Nephron progenitor cell (in vitro differentiated cells): ENCODE data around the gene PIH1D1.

Experiments
- DNase-seq: peaks from one replicate; pipeline ENCODE4 v3.0.0; 2021
- H3K27ac Mint-ChIP-seq: 2 replicates; pipeline ENCODE4 v1.8.0; 2021; ENCODE audit warnings: mild to moderate bottlenecking, moderate library complexity, mixed read lengths
- H3K27me3 Mint-ChIP-seq: 2 replicates; pipeline ENCODE4 v1.8.0; 2021; ENCODE audit warnings: mild to moderate bottlenecking, low read depth, mixed read lengths; ENCODE audit not compliant: poor library complexity
- H3K36me3 Mint-ChIP-seq: 2 replicates; pipeline ENCODE4 v1.8.0; 2021; ENCODE audit warnings: low read depth, mixed read lengths
- H3K4me1 Mint-ChIP-seq: 2 replicates; pipeline ENCODE4 v1.8.0; 2021; ENCODE audit warnings: mixed read lengths
- H3K4me3 Mint-ChIP-seq: 2 replicates; pipeline ENCODE4 v1.8.0; 2021; ENCODE audit warnings: mild to moderate bottlenecking, moderate library complexity, mixed read lengths
- H3K9me3 Mint-ChIP-seq: 2 replicates; pipeline ENCODE4 v1.8.0; 2021; ENCODE audit warnings: mild to moderate bottlenecking, moderate library complexity, mixed read lengths
- CTCF ChIP-seq: fragments of 200-600 bp; sonication (generic); IDR thresholded peaks from 2 replicates; pipeline ENCODE4 v1.5.0; 2021; ENCODE audit warnings: antibody characterized with exemption

Gene PIH1D1

GRCh38 chr19:49496574-49497008 is 45.0 kb upstream of the PIH1D1 start:
- TF ChIP-seq CTCF, result no peak
- no peak for DNase-seq
- H3K27ac Mint-ChIP-seq, result peak overlapping the region; percentile 99
- H3K4me1 Mint-ChIP-seq, result peaks cover 42% of the 10 kb centered on the region
- peaks cover 7% of the 10 kb centered on the region for H3K9me3 Mint-ChIP-seq
- H3K27me3 Mint-ChIP-seq, result peaks cover 4% of the 10 kb centered on the region
- peak overlapping the region; percentile 99 for H3K4me3 Mint-ChIP-seq
- peaks cover 50% of the 10 kb centered on the region for H3K36me3 Mint-ChIP-seq

GRCh38 chr19:49492573-49493405 is 41.2 kb upstream of the PIH1D1 start:
- Mint-ChIP-seq H3K9me3 (peaks cover 7% of the 10 kb centered on the region), H3K27ac (peak overlapping the region; percentile 92), H3K27me3 (peaks cover 4% of the 10 kb centered on the region), H3K4me3 (no peak overlapping the region), H3K4me1 (peaks cover 34% of the 10 kb centered on the region), H3K36me3 (peaks cover 65% of the 10 kb centered on the region)
- no peak for TF ChIP-seq CTCF
- no peak for DNase-seq

GRCh38 chr19:49491804-49492572 is 40.4 kb upstream of the PIH1D1 start:
- no peak for DNase-seq
- Mint-ChIP-seq H3K27me3 (no peaks in the 10 kb centered on the region), H3K4me1 (peaks cover 28% of the 10 kb centered on the region), H3K36me3 (peaks cover 62% of the 10 kb centered on the region), H3K27ac (peak overlapping the region; percentile 92), H3K4me3 (no peak overlapping the region), H3K9me3 (peaks cover 7% of the 10 kb centered on the region)
- TF ChIP-seq CTCF, result no peak

GRCh38 chr19:49491030-49491803 is 39.6 kb upstream of the PIH1D1 start:
- H3K27ac Mint-ChIP-seq, result peak overlapping the region; percentile 95
- peaks cover 23% of the 10 kb centered on the region for H3K4me1 Mint-ChIP-seq
- H3K9me3 Mint-ChIP-seq, result peaks cover 7% of the 10 kb centered on the region
- H3K4me3 Mint-ChIP-seq, result peak overlapping the region; percentile 25
- TF ChIP-seq CTCF, result no peak
- H3K36me3 Mint-ChIP-seq, result peaks cover 62% of the 10 kb centered on the region
- DNase-seq, result no peak
- no peaks in the 10 kb centered on the region for H3K27me3 Mint-ChIP-seq

GRCh38 chr19:49490287-49491029 is 38.8 kb upstream of the PIH1D1 start:
- H3K36me3 Mint-ChIP-seq, result peaks cover 62% of the 10 kb centered on the region
- no peaks in the 10 kb centered on the region for H3K27me3 Mint-ChIP-seq
- H3K27ac Mint-ChIP-seq, result peak overlapping the region; percentile 95
- no peak for TF ChIP-seq CTCF
- peak overlapping the region; percentile 99 for H3K4me3 Mint-ChIP-seq
- peaks cover 23% of the 10 kb centered on the region for H3K4me1 Mint-ChIP-seq
- DNase-seq, result no peak
- H3K9me3 Mint-ChIP-seq, result no peaks in the 10 kb centered on the region
